Osteocyte (in vitro differentiated cells): ENCODE measurements around the gene COX4I1. TPM values are rescaled to one million over a fixed set of nuclear protein-coding genes. Genes with fewer than 3 reads are reported as not detected.

Experiments
- DNase-seq: peaks from one replicate; pipeline ENCODE4 v3.0.0; 2021; ENCODE audit warnings: mixed read lengths; ENCODE audit not compliant: unreplicated experiment; ENCODE audit errors: extremely low spot score
- H3K27ac Mint-ChIP-seq: one replicate; pipeline ENCODE4 v1.8.0; 2021; ENCODE audit warnings: mild to moderate bottlenecking, mixed read lengths; ENCODE audit not compliant: unreplicated experiment
- H3K27me3 Mint-ChIP-seq: one replicate; pipeline ENCODE4 v1.8.0; 2021; ENCODE audit warnings: mixed read lengths; ENCODE audit not compliant: unreplicated experiment
- H3K36me3 Mint-ChIP-seq: one replicate; pipeline ENCODE4 v1.8.0; 2021; ENCODE audit warnings: mixed read lengths; ENCODE audit not compliant: unreplicated experiment
- H3K4me1 Mint-ChIP-seq: one replicate; pipeline ENCODE4 v1.8.0; 2021; ENCODE audit warnings: mixed read lengths; ENCODE audit not compliant: unreplicated experiment
- H3K4me3 Mint-ChIP-seq: one replicate; pipeline ENCODE4 v1.8.0; 2021; ENCODE audit warnings: mild to moderate bottlenecking, moderate library complexity, mixed read lengths; ENCODE audit not compliant: unreplicated experiment
- H3K9me3 Mint-ChIP-seq: one replicate; pipeline ENCODE4 v1.8.0; 2021; ENCODE audit warnings: mixed read lengths; ENCODE audit not compliant: unreplicated experiment
- total RNA-seq: library from RNA; stranded (reverse); gene quantifications from 2 replicates; pipeline ENCODE4 v1.2.1, GENCODE V29; 2021
- TF ChIP-seq, protein P1 (sequence below): fragments of 200-600 bp; sonication (generic); IDR thresholded peaks from 2 replicates; pipeline ENCODE4 v1.5.0; 2021; ENCODE audit warnings: antibody characterized with exemption, mild to moderate bottlenecking, moderate library complexity

COX4I1 gene
- total RNA-seq, 1 donor from 2014 or later = 456 TPM

DNA sequence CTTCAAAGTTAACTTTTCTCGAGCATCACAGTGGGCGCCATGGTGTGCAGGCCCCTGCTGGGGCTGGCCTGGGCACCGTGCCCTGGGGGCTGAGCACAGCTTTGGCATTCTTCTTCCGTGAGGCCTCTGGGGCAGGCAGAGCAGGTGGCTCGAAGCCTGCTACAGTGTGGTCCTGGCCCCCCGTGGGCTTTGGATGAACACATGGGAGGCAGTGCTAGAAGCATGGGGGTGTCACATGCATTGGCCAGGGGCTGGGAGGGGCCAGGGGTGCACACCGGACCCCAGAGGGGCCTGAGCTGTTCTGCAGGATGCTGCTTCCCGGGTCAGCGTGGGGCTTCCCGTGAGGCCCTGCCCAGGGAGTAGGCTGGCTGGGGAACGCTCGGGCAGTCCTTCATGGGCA lies 36.5 kb upstream of the COX4I1 start:
- Mint-ChIP-seq H3K4me3 (no peak overlapping the region), H3K36me3 (peaks cover 2% of the 10 kb centered on the region), H3K4me1 (peaks cover 11% of the 10 kb centered on the region), H3K9me3 (no peaks in the 10 kb centered on the region), H3K27ac (no peak overlapping the region), H3K27me3 (peaks cover 12% of the 10 kb centered on the region)
- DNase-seq = no peak
- TF ChIP-seq, protein P1, sequence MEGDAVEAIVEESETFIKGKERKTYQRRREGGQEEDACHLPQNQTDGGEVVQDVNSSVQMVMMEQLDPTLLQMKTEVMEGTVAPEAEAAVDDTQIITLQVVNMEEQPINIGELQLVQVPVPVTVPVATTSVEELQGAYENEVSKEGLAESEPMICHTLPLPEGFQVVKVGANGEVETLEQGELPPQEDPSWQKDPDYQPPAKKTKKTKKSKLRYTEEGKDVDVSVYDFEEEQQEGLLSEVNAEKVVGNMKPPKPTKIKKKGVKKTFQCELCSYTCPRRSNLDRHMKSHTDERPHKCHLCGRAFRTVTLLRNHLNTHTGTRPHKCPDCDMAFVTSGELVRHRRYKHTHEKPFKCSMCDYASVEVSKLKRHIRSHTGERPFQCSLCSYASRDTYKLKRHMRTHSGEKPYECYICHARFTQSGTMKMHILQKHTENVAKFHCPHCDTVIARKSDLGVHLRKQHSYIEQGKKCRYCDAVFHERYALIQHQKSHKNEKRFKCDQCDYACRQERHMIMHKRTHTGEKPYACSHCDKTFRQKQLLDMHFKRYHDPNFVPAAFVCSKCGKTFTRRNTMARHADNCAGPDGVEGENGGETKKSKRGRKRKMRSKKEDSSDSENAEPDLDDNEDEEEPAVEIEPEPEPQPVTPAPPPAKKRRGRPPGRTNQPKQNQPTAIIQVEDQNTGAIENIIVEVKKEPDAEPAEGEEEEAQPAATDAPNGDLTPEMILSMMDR = no peak

DNA sequence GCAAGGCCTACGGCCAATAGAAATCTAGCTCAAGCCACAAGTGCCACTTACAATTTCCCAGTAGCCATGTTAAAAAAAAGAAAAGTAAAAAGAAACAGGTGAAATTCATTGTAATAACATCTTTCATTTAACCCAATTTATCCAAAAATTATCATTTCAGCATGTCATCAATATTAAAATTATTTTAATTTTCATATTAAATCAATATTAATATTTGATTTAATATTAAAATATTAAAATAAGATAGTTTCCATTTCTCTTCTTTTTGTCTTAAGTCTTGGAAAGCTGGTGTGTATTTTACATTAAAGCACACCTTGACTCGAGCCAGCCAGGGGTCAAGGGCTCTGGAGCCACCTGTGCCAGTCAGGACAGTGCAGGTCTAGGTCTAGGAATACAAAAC lies 35.9 kb upstream of the COX4I1 start:
- no peak for DNase-seq
- H3K4me1 Mint-ChIP-seq = peaks cover 14% of the 10 kb centered on the region
- TF ChIP-seq, protein P1 = no peak
- peaks cover 12% of the 10 kb centered on the region for H3K27me3 Mint-ChIP-seq
- no peak overlapping the region for H3K4me3 Mint-ChIP-seq
- H3K36me3 Mint-ChIP-seq = peaks cover 2% of the 10 kb centered on the region
- no peak overlapping the region for H3K27ac Mint-ChIP-seq
- no peaks in the 10 kb centered on the region for H3K9me3 Mint-ChIP-seq

DNA sequence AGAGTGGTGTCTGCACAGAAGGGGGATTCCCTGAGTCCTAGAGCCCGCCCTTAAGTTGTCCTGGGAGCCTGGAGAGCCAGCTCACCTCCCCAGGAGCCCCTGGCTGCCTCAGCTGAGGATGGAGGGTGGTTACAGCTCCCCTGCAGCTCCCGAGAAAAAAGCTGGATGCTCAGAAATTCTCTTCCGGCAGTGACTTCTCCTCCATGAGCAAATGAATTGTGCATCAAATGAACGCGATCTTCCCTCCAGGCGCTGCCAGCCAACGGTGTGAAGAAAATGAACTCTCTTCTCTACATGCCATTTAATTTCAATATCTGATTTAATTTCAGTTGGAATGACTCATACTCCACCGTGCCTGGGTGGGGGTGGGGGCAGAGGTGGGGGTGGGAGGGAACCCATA lies 34.3 kb upstream of the COX4I1 start:
- no peak overlapping the region for H3K27ac Mint-ChIP-seq
- DNase-seq = no peak
- H3K36me3 Mint-ChIP-seq = peaks cover 2% of the 10 kb centered on the region
- peaks cover 12% of the 10 kb centered on the region for H3K4me1 Mint-ChIP-seq
- H3K27me3 Mint-ChIP-seq = peaks cover 5% of the 10 kb centered on the region
- TF ChIP-seq, protein P1 = no peak
- H3K9me3 Mint-ChIP-seq = no peaks in the 10 kb centered on the region
- H3K4me3 Mint-ChIP-seq = no peak overlapping the region

DNA sequence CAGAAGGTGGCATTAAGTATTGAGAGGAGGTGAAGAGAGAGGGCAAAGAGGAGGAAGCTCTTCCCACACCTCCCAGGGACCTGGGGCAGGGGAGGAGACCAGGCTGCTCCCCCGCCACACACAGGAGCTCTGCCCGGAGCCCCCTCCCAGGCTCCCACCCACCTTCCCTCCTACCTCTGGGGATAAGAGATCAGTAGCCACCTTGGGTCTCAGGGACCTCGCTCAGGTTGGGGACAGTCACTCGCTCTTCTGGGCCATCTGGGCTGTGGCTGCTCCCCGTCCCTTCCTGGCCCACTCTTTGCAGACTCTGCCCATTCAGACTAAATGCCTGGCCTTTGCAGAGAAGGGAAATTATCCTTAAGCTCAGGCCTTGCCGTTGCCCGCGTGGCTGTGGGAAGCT lies 33.7 kb upstream of the COX4I1 start:
- Mint-ChIP-seq H3K4me1 (peaks cover 12% of the 10 kb centered on the region), H3K4me3 (no peak overlapping the region), H3K36me3 (peaks cover 2% of the 10 kb centered on the region), H3K27me3 (peaks cover 2% of the 10 kb centered on the region), H3K27ac (no peak overlapping the region), H3K9me3 (no peaks in the 10 kb centered on the region)
- DNase-seq = no peak
- TF ChIP-seq, protein P1 = no peak

DNA sequence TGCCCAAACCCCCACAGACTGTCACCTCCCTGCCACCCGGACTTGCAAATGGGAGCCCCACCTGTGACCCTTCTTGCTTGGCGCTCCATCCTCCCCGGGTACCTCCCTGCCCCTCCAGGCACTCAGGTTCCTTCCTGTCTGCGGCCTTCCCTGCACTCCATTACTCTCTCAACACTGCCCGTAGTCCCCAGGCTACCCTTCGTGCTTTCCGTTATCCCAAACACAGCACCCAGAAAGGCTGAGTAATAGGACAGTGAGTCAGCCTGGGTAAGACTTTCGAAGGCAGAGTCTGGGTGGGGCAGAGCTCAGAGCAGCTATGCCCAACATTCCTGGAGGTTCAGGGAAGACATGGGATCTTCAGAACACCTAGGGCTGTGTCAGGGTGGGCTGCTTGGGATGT lies 32.0 kb upstream of the COX4I1 start:
- no peak for DNase-seq
- TF ChIP-seq, protein P1 = no peak
- no peak overlapping the region for H3K4me3 Mint-ChIP-seq
- no peaks in the 10 kb centered on the region for H3K9me3 Mint-ChIP-seq
- peak overlapping the region; percentile 94 for H3K27ac Mint-ChIP-seq
- peaks cover 2% of the 10 kb centered on the region for H3K27me3 Mint-ChIP-seq
- peaks cover 12% of the 10 kb centered on the region for H3K4me1 Mint-ChIP-seq
- H3K36me3 Mint-ChIP-seq = peaks cover 2% of the 10 kb centered on the region
